ENCODE results near the gene PMEPA1.

Gene PMEPA1

DNA sequence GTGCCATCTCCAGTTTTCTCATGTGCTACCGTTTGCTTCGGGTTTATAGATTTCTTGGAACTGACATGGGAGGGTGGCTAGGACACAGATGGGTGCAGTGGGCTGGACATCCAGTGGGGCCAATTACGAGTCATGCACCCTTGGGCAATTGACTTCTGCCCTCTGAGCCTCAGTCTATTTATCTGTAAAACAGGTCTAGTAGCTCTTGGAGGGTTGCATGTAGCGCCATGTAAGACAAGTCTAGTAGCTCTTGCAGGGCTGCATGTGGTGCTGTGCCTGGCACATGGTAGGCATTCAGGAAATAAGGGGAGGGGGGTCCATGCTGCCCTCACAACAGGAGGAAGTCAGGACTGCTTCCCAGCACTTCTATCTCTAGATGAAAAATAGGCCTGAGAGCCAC lies 15.3 kb downstream of the PMEPA1 start:
- DNase-seq (ENCODE audit: low read depth, low spot score): no peak

DNA sequence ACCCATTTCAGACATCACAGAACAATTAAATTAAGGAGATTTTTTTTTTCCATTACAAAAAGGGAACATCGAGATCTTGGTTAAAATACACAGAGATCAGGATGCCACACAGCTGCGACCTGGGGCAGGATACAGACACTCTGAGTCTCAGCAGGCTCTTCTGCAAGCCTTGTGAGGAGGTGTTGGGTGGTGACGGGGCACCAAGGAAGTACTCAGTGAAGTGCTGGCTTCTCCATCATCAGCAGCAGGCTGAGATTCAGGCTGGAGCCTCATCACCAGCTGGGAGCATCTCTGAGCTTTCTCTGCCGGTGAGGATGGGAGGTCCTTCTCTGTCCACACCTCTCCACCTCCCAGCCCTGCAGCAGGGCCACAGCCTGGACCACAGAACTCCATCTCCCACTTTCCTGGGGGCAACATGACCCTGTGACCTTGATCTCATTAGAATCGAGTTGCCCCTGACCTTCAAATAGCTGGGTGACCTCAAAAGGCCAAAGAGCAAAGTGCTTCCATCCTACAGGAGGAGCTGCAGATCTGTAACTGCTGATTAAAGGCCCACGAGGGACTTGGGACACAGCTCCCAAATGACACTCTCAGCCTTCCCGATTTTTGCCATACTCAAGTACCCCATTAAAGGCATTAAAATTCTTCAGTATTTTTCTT lies 16.0 kb downstream of the PMEPA1 start:
- no peak for DNase-seq (ENCODE audit: low read depth, low spot score)

DNA sequence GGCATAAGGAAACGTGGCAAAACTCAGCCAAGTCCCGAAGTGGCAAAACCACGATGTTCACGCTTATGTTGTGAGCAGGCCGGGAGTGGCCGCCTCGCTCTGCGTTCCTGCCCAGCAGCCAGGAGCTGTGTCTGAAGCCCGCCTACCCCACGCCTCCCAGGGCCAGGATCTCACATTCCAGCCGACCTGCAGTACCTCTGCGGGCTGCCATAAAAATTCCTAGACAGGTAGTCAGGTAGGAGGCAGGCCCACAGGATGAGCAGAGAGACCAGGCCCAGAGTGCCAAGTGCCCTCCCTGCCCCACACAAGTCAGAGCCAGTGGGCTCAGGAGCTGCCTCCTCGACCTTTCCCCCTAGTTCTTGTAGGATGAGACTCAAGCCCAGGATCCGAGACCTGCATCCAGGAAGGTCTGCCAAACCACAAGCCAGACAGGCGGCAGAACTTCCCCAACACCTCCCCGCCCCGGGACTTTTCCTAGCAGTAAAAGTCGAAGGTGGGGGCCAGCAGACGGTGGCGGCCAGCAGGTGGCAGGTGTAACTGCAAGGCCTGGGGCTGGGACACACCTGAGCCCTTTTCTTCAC lies 16.7 kb downstream of the PMEPA1 start:
- DNase-seq (ENCODE audit: low read depth, low spot score): peak; percentile 89

DNA sequence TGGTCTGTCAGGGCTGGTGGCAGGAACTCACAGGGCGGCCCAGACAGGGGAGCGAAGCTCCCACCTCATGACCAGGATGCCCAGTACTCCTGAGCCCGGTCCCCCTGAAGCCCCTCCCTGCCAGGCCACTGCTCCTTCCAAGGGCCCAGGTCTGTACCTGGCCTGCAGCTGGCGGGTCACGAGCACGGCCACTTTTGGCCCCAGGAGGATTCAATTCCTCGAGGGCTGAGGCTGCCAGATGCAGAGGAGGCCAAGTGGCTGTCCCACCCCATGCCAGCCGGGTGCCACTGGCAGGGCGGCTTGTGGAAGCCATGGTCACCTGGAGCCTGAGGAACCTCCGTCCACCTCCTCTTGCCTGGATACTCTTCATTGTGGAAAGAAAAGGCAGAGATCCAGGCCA lies 17.4 kb downstream of the PMEPA1 start:
- no peak for DNase-seq (ENCODE audit: low read depth, low spot score)

DNA sequence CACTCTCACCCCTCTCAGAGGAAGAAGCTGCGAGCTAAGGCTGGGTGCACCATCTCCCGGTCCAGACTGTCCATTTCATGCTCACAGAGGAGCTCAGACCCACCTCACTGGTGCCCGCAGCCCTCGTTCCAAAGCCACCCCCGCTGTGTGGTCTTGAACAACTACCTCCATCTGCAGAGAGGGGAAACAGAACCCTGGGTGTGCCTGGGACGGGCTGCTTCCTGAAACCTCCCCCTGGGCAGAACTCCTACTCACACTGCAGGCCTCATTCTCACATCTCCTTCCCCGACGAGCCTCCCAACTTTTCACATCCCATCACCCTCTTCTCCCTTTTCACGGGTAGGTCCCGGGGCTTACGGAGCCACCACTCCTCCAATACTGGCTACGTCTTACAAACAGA lies 18.1 kb downstream of the PMEPA1 start:
- DNase-seq (ENCODE audit: low read depth, low spot score): no peak

DNA sequence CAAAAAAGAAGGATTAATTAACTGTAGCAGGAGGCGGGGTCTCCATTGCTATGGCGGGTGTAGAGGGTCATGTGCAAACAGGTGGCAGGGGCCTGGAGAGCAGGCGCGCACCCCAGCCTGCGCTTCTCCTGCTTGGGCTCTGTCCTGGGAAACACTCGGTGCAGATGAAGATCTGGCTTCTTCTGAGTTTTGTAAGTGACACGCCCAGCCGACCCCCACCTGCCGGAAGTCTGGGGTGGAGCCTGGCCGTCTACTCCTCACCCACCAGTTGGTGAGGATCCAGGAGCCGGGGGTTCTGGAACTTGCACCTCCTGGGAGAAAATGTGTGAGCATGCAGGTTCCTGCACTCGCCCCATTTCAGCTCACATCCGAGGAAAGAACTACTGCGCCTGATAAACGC lies 19.3 kb downstream of the PMEPA1 start:
- DNase-seq (ENCODE audit: low read depth, low spot score): no peak

DNA sequence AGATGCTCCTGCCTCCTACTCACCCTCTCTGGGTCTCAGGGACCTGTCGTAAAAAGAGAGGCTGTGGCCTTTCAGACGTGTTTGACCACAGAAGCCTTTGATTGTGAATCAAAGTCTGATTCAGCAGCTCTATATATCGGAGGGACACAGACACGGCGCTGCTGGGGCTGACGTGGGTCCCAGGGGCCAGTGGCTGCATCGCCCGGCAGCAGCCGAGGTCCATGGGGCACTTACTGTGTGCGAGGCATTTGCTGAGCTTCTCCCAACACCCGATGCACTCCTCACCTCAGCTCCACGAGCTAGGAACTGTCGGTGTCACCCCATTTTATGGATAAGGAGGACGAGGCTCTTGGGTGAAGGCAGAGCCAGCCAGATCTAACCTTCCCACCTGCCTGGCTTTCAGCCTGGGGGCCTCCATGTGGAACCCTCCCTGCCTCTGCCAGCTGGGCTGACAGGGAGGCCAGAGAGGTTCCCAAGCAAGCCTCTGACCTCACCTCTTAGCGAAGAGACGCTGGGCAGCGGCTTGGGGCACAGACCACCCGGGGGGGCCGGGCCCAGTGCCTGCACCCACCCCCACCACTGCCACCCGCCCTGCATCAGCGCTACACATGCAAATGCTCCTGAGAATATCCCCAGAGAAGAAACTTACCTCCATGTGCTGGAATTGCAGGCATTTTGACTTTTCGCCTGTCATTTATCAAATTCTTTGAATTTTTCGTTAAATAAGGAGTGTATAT lies 19.9 kb downstream of the PMEPA1 start:
- DNase-seq (ENCODE audit: low read depth, low spot score): no peak

DNA sequence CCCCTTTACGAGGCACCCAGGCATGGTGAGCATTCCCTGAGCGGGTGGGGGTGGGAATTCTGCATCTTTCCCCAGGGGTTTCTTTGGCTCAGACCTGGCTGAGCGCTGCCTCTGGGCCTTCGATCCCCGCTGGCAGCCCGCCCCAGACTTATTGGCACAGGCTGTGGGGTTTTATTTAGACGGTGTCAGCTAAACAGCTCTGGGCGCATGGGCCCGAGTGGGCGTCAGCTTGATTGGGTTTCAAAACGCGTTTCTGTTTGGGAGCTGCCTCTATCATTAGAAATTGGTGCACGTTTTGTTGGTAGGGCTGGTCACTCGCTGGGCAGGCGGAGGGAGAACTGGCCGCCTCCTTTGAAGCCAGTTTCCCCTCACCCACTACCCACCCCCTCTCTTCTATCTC lies 21.0 kb downstream of the PMEPA1 start:
- DNase-seq (ENCODE audit: low read depth, low spot score): peak; percentile 68

DNA sequence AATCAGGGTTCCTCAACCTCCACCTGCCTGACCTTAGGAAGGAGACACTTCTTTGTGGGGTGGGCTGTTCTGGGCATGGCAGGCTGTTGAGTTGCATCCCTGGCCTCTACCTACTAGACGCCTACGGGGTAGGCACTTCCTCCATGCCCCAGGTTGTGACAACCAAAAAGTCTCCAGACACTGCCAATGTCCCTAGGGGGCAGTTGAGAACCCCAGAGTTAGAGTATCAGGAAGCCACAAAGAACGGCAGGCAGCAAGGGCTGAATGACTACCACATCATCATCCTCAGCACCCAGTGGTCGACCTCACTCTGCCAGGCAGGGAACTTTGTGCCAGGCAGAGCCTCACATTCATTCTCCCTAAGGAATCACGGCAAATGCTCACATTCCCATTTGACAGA lies 21.5 kb downstream of the PMEPA1 start:
- no peak for DNase-seq (ENCODE audit: low read depth, low spot score)

DNA sequence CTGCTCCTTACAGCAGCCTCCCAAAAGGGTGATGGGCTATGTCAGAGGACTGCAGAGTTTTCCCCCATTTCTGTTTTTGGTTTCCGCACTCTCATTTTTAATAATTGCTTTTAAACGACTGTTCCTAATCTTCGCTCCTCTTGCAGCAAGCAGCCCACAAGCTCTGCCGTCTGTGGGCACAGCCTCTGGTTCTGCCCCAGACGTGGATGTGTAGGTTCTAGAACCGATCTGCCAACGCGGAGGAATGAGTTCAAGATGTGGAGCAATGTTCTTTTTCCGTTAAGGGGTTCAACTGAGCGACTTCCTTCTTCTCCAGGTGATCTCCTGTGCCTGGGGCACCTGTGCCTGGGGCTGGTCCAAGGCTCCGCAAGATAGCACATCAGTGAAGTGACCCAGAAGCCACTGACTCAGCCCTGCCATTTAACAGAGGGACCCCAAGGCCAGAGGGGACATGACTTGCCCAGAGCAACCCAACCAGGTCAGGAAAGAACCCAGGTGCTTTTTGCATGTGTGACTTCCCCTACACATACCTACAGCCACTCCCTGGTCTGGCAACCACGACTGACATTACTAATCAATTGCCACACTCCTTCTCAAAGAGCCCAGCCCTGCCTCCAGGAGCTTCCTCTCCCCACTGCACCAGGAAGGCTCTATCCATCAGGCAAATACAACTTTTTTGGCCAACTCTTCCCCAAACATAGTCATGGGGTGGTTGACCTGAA lies 22.7 kb downstream of the PMEPA1 start:
- no peak for DNase-seq (ENCODE audit: low read depth, low spot score)

DNA sequence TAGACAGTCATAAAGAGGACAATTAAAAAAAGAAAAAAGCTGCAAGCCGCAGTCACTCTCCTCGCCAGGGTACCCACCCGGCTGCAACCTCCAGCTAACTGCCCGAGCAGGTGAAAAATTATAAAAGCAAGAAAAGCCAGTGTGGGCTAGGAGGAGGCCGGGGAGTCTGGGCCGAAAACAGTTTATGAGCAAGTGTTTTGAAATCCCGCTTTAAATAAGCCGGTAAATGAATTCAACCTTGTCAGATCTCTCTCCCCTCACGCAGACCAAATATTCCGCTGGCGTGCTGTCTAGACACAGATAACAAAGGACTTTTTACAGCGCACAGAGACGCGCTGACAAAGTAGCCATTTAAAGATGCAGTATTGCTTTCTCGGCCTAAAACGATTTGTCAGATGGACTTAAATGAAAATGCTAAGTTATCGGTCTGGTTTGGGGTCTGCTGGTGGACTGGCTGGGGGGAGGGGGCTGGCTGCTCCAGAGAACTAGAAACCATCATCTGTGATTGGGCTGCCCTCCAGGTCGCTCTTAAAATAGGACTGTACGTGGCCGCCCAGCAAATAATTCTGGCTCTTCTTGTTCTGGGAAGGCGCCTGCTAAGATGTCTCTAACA lies 24.6 kb downstream of the PMEPA1 start:
- DNase-seq (ENCODE audit: low read depth, low spot score): peak; percentile 80

DNA sequence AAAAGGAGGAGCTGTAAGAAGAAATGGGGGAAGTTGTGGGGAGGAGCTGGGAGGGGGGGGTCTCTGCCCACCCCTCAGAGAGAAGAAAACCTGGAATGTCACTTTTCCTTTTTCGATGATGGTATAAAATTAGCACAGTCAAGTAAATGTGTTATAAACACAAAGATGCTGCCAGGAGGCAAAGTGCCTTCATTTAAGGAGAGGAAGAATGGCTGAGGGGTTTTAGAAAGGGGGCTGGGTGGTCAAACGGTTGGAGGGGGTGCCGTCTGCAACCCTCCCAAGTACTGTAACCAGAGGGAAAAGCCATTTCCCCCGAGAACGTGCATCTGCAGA lies 25.0 kb downstream of the PMEPA1 start:
- no peak for DNase-seq (ENCODE audit: low read depth, low spot score)

DNA sequence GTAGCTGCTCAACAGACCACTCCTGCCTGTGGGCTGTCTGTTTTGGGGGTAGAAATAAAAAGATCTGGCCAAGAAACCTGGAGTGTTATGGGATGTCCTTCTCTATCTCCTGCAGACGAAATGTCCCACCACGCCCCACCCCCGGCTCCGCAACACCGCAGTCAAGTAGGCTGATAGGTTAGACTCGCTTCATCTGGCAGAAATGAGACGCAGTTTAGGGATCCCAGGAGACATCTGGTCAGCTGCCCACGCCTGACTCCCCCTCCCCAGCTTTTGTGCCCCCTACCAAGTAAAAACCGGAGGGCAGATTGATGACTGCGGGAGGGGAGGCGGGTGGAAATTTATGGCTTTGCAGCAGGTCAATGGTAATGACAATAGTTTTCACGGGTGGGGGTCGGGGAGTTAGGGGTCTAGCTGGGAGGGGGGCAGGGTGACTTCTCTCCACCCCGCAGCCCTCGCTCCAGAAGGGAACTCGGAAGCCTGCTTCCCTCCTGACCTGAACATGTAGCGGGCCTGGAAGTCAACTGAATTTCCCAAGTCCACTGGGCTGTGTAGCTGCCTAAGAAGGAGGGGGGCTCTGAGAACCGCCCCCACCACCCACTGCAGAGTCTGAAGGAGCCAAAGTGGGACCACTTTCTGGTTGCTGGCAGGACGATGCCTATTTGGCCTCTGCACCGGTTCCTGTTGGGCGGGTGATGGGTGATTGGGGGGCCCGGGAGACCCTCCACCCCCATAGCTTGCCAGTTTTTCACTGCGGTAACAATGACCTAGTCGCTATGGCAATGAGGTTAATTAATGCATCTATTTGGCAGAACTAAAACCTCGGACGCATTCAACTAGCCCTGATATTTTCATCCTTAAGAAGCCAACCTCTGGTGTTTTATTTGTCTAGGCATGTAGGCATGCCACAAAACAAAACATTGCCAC lies 25.7 kb downstream of the PMEPA1 start:
- peak; percentile 64 for DNase-seq (ENCODE audit: low read depth, low spot score)

DNA sequence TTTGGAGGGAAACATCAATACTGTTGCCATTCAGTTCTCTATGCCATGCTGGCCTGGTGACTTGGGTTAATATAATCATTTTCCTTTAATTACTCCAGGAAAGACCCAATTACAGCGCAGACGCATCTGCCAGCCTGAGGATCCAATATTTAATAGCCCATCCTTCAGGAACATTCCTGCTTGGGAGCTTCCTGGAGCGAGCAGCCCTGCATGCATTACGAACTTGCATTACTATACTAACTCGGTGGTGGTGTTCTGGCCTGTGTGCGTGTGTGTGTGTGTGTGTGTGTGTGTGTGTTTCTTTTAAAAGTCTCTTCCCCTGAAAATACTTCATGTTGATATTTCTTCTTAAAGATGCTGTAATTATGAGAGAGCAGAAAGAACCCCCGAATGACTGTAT lies 26.5 kb downstream of the PMEPA1 start:
- DNase-seq (ENCODE audit: low read depth, low spot score): no peak

DNA sequence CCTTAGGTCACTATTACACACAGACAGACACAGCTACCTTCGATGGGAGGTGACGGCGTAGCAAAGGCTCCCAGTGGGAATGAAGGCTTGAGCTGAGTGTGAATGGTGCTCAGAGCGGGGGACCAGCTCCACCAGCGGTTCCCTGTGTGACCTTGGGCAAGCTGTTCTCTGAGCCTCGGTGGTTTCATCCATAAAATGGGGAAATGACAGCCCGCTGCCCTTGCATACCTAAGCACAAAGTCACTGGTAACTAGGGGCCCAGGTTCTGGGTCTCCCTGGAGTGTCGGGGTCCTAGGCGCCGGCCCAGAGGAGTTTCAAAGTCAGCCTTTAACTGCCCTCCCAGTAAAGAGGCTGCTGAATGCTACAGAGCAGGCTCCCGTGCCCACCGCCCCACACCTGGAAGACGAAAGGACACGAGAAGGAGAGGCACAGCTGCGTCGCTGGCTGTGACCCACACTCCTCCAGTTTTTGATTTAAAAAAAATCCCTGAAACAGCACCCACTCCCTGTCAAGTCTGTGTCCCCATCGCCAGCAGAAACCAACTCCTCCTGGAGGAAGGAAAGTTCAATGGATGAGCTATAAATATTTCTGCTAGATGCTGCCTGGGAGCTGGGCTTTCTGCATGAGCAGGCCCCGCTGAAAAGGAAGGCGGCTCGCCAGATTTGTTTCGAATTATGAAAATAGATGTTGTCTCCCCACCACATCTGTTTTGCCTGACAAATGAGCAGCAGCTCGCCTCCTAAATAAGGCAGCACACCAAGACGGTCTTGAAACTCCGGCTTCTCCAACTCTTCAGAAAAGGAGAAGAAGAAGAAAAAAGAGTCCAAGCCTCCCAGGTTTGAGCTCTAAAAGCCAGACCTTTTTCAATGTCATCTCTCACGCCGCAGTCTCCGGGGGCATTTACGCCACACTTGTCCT lies 27.4 kb downstream of the PMEPA1 start:
- DNase-seq (ENCODE audit: low read depth, low spot score): no peak

DNA sequence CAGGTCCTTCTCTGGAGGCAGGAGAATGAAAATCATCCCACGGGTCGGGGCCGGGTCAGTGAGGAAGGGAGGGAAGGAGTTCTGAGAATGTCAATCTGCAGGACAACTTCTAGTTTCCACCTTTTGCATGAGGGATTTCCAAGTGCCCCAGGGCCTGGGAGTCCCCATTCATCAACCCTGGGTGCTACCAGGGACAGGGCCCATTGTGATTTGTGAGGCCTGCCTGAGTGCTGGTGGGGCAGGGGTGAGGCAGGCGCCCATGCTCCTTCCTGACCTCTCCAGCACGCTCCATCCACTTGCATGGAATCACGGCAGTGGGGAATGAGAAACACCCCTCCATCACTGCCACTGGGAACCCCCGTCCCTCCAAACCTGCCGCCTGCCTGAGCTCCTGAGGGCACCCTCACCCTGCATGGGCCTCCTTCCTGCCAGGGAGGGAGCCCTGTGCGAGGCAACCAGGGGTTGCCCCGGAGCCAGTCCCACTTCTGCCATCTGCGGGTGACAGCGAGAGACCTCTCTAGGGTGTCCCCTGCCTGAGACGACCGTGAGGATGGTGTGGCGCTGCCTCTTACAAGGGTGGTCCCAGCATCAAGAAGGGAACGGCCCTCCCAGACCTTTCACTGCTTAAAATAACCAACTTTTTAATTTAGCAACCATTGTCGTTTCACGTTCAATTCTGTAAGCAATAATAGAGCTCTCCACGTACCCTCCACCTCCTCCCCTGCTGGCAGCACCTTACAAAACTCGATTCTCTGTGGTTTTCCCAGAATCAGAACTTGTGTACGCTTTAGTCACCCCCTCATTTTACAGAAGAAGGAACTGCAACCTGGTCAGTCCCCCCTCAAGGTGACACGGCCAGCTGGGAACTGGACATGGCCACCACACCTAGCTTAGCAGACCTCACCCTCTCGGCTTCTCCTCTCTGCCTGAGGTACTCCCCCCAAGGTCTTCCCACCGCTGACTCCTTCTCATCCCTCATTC lies 28.6 kb downstream of the PMEPA1 start:
- no peak for DNase-seq (ENCODE audit: low read depth, low spot score)

DNA sequence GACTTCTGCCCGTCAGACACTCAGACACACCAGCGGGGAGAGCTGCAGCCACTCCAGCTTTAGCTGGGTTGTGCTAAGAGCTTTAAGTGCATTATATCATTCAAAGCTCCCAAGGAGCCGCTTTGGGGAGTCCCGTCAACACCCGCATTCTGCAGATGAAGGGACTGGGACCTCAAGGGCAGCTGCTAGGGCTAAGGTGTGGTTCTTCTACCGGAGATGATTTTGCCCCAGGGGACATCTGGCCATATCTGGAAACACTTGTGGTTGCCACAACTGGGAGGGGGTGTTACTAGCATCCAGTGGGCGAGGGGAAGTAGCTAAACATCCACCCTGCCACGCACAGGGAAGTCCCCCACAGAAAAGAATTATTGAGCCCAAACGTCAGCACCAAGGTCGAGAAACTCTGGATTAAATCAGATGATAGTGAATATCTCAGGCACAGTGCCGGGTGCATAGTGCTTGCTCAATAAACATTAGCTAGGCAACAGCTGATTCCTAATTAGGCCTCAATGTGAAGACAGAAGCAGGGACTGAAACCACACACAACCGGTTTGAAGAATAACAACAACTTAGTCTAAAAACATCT lies 29.6 kb downstream of the PMEPA1 start:
- no peak for DNase-seq (ENCODE audit: low read depth, low spot score)

DNA sequence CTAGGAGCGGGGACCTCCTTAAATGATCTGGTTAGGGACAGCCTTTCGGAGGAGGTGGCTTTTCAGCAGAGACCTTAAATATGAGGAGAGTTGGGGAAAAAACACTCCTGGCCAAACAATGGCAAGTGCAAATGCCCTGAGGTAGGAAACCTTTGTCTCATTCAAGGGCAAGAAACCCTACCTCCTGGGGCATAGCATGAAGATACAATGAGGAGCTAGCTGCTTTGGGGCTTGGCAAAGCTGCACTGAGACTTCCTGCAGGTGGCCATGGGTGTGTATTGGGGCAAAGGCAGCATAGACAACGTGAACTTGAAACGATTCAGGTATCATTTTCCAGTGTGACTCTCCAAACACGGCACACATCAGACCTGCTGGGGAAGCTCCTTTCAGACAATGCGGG lies 30.7 kb downstream of the PMEPA1 start:
- no peak for DNase-seq (ENCODE audit: low read depth, low spot score)

Measured in astrocyte of the hippocampus (primary cell).